ENCODE data around the gene ZNF518A.
"Not testable (repeated sequence)": the region's sequence is repeated elsewhere in the genome, so short reads cannot be mapped to it uniquely, and the experiment has no call there.

ZNF518A gene

GRCh38 chr10:96133135-96133534 lies 3.0 kb downstream of the ZNF518A start:
- no peak for DNase-seq

GRCh38 chr10:96136810-96137209 lies 6.7 kb downstream of the ZNF518A start:
- DNase-seq = no peak

GRCh38 chr10:96137567-96137966 lies 7.5 kb downstream of the ZNF518A start:
- no peak for DNase-seq

- DNase-seq = no peak
Measured at GRCh38 chr10:96138102-96138501, 8.0 kb downstream of the ZNF518A start.

GRCh38 chr10:96152437-96152836 lies 22.3 kb downstream of the ZNF518A start:
- no peak for DNase-seq

GRCh38 chr10:96153070-96153469 lies 23.0 kb downstream of the ZNF518A start:
- DNase-seq = no peak

- no peak for DNase-seq
Measured at GRCh38 chr10:96165726-96166125, 35.6 kb downstream of the ZNF518A start.

- no peak for DNase-seq
Measured at GRCh38 chr10:96168546-96168945, 38.4 kb downstream of the ZNF518A start.

- no peak for DNase-seq
Measured at GRCh38 chr10:96170230-96170629, 40.1 kb downstream of the ZNF518A start.

- DNase-seq = no peak
Measured at GRCh38 chr10:96172666-96173065, 42.6 kb downstream of the ZNF518A start.

- DNase-seq = no peak
Measured at GRCh38 chr10:96176985-96177384, 46.9 kb downstream of the ZNF518A start.

- DNase-seq = no peak
Measured at GRCh38 chr10:96188421-96188820, 58.3 kb downstream of the ZNF518A start.

- no peak for DNase-seq
Measured at GRCh38 chr10:96188916-96189315, 58.8 kb downstream of the ZNF518A start.

GRCh38 chr10:96189505-96189904 lies 59.4 kb downstream of the ZNF518A start:
- not testable (repeated sequence) for DNase-seq

GRCh38 chr10:96201525-96201924 lies 71.4 kb downstream of the ZNF518A start:
- DNase-seq = no peak

GRCh38 chr10:96205580-96205979 lies 75.5 kb downstream of the ZNF518A start:
- no peak for DNase-seq

GRCh38 chr10:96208271-96208670 lies 78.2 kb downstream of the ZNF518A start:
- no peak for DNase-seq

- DNase-seq = no peak
Measured at GRCh38 chr10:96208946-96209345, 78.8 kb downstream of the ZNF518A start.

- DNase-seq = no peak
Measured at GRCh38 chr10:96211764-96212163, 81.7 kb downstream of the ZNF518A start.

- DNase-seq = no peak
Measured at GRCh38 chr10:96212911-96213310, 82.8 kb downstream of the ZNF518A start.

All from NCI-H2107 (cell line).